ENCODE data around the gene TNIK. TPM values are rescaled to one million over a fixed set of nuclear protein-coding genes. Genes with fewer than 3 reads are reported as not detected.
A peak's percentile ranks its signal among the peaks of the same experiment; 100 is the strongest.

Gene TNIK
- total RNA-seq, 1 experiment from 2014 or later = 0.69 TPM

- TF ChIP-seq CTCF (conservative IDR thresholded peaks at IDR 0.05; ENCODE audit: low read depth, low read length) = no peak
- no peak for TF ChIP-seq EZH2 (IDR thresholded peaks at IDR 0.05; ENCODE audit: borderline replicate concordance, low read depth, low read length, poor library complexity, severe bottlenecking)
- intact Hi-C loops (cut with micrococcal nuclease; ENCODE audit: unreplicated experiment) = no loop called here
- peak; percentile 6 for DNase-seq (ENCODE audit: low spot score)
- Histone ChIP-seq H3K9me3 (ENCODE audit: low read depth, low read length, poor library complexity, severe bottlenecking) (no peaks in the 10 kb centered on the region), H3K4me3 (ENCODE audit: low read depth, low read length, poor library complexity, severe bottlenecking) (no peak overlapping the region), H3K36me3 (ENCODE audit: insufficient read depth, low read length, poor library complexity, severe bottlenecking) (no peaks in the 10 kb centered on the region), H3K4me1 (ENCODE audit: insufficient read depth, low read length, poor library complexity, severe bottlenecking) (no peaks in the 10 kb centered on the region), H3K27ac (ENCODE audit: low read depth, low read length, poor library complexity, severe bottlenecking) (no peak overlapping the region), H3K27me3 (replicated peaks; ENCODE audit: insufficient read depth, low read depth, low read length, poor library complexity) (no peaks in the 10 kb centered on the region)
- CTCF ChIA-PET = no interaction called here
- POLR2A ChIA-PET (ENCODE audit: low non-redundant PET) = no interaction called here
- no TSS peak for BruUV-seq (replicated peaks)
Observed at GRCh38 chr3:171234298-171235010, 225.8 kb downstream of the TNIK start.

- H3K4me1 ChIP-seq (ENCODE audit: insufficient read depth, low read length, poor library complexity, severe bottlenecking) = no peaks in the 10 kb centered on the region
- no peaks in the 10 kb centered on the region for H3K27me3 ChIP-seq (replicated peaks; ENCODE audit: insufficient read depth, low read depth, low read length, poor library complexity)
- DNase-seq (ENCODE audit: low spot score) = no peak
- no peak overlapping the region for H3K4me3 ChIP-seq (ENCODE audit: low read depth, low read length, poor library complexity, severe bottlenecking)
- H3K36me3 ChIP-seq (ENCODE audit: insufficient read depth, low read length, poor library complexity, severe bottlenecking) = no peaks in the 10 kb centered on the region
- no peak for TF ChIP-seq CTCF (conservative IDR thresholded peaks at IDR 0.05; ENCODE audit: low read depth, low read length)
- TF ChIP-seq EZH2 (IDR thresholded peaks at IDR 0.05; ENCODE audit: borderline replicate concordance, low read depth, low read length, poor library complexity, severe bottlenecking) = no peak
- no TSS peak for BruUV-seq (replicated peaks)
- no peak overlapping the region for H3K27ac ChIP-seq (ENCODE audit: low read depth, low read length, poor library complexity, severe bottlenecking)
- POLR2A ChIA-PET (ENCODE audit: low non-redundant PET) = interaction anchor here (0.7 kb wide), 1 partner anchor 57 kb away, joined by 6 read pairs; no protein-coding TSS in a partner anchor
- CTCF ChIA-PET = no interaction called here
- no peaks in the 10 kb centered on the region for H3K9me3 ChIP-seq (ENCODE audit: low read depth, low read length, poor library complexity, severe bottlenecking)
- intact Hi-C loops (cut with micrococcal nuclease; ENCODE audit: unreplicated experiment) = no loop called here
Observed at GRCh38 chr3:171231361-171231760, 228.8 kb downstream of the TNIK start.

GRCh38 chr3:171230865-171231264 is 229.3 kb downstream of the TNIK start:
- H3K9me3 ChIP-seq (ENCODE audit: low read depth, low read length, poor library complexity, severe bottlenecking) = peaks cover 5% of the 10 kb centered on the region
- ChIA-PET CTCF (no interaction called here), POLR2A (ENCODE audit: low non-redundant PET) (interaction anchor here (0.7 kb wide), 1 partner anchor 58 kb away, joined by 6 read pairs; no protein-coding TSS in a partner anchor)
- DNase-seq (ENCODE audit: low spot score) = no peak
- no TSS peak for BruUV-seq (replicated peaks)
- no peak for TF ChIP-seq EZH2 (IDR thresholded peaks at IDR 0.05; ENCODE audit: borderline replicate concordance, low read depth, low read length, poor library complexity, severe bottlenecking)
- TF ChIP-seq CTCF (conservative IDR thresholded peaks at IDR 0.05; ENCODE audit: low read depth, low read length) = no peak
- intact Hi-C loops (cut with micrococcal nuclease; ENCODE audit: unreplicated experiment) = no loop called here
- no peaks in the 10 kb centered on the region for H3K36me3 ChIP-seq (ENCODE audit: insufficient read depth, low read length, poor library complexity, severe bottlenecking)
- no peaks in the 10 kb centered on the region for H3K27me3 ChIP-seq (replicated peaks; ENCODE audit: insufficient read depth, low read depth, low read length, poor library complexity)
- no peak overlapping the region for H3K27ac ChIP-seq (ENCODE audit: low read depth, low read length, poor library complexity, severe bottlenecking)
- no peak overlapping the region for H3K4me3 ChIP-seq (ENCODE audit: low read depth, low read length, poor library complexity, severe bottlenecking)
- no peaks in the 10 kb centered on the region for H3K4me1 ChIP-seq (ENCODE audit: insufficient read depth, low read length, poor library complexity, severe bottlenecking)

Data from A673 (cell line).